A549 treated with CpdA at 1 μM for 4 hours (cell line): ENCODE data around the gene C10orf62. TPM values are rescaled to one million over a fixed set of nuclear protein-coding genes. Genes with fewer than 3 reads are reported as not detected.

Experiments
- total RNA-seq: library from RNA; stranded (reverse); fragments of 200-300 nt; extraction: Qiagen RNA extraction; gene quantifications from 5 replicates; pipeline ENCODE4 v1.2.3, GENCODE V29; 2022; ENCODE audit warnings: low read depth

Gene C10orf62, protein sequence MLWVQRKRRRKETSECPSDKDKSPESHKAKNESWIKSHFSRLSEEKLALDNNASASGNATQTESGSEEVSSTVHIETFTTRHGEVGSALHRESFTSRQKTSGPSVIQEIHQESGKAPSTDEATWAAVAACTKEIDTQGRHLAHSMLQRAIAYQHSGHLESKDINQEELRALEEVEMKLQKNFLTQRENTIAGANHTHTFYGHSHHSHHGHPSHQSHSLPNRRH
- 0.12 TPM in 1 of 5 replicates, not detected in the others for total RNA-seq

GRCh38 chr10:97589479-97589878, at the start of gene C10orf62:
Gene C10orf62 (plus strand): TSS chr10:97589721. CDS start chr10:97589898, 177 bp downstream.

GRCh38 chr10:97572214-97572989, 17.1 kb upstream of the C10orf62 start, which contains the start of gene ANKRD2:
Gene ANKRD2 (plus strand): TSS chr10:97572779. CDS start chr10:97572789, 10 bp downstream.

DNA sequence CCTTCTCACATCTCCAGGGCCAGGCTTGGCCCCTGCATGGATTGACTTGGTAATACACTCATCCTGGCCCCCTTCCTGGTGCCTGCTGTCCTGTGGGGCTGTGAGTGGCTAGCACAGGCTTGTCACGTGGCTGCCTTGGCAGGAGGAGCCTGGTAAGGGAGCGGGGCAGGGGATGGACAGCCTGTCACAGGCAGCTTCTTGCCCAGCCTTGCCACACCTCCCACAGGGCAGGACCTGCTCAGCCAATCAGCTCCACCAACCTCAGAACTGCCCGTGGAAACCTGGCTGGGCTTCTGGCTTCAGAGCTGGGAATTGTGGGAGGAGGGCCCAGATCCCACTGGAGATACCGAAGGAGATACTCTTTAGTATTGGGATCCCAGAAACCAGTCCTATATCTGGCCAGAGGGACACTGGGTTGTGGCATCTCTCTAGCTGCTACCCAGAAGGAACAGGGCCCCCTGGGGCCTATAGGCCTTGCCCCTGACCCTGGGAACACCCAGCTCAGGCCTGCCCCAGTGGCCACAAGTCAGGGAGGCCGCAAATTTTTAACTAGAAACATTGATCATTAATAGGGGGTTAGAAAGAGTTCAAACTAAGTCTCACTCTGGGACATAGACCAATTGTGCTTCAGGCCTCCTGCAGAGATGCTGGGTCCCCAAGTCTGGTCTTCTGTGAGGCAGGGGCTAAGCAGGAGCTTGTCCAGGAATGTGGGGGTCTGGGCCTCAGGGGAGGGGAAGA, 5.3 kb upstream of the C10orf62 start, which contains the start of gene HOGA1:
HOGA1 (plus strand) TSS at position 330 of the 738 bp plus-strand sequence; CDS start at position 645, 315 bp downstream.

DNA sequence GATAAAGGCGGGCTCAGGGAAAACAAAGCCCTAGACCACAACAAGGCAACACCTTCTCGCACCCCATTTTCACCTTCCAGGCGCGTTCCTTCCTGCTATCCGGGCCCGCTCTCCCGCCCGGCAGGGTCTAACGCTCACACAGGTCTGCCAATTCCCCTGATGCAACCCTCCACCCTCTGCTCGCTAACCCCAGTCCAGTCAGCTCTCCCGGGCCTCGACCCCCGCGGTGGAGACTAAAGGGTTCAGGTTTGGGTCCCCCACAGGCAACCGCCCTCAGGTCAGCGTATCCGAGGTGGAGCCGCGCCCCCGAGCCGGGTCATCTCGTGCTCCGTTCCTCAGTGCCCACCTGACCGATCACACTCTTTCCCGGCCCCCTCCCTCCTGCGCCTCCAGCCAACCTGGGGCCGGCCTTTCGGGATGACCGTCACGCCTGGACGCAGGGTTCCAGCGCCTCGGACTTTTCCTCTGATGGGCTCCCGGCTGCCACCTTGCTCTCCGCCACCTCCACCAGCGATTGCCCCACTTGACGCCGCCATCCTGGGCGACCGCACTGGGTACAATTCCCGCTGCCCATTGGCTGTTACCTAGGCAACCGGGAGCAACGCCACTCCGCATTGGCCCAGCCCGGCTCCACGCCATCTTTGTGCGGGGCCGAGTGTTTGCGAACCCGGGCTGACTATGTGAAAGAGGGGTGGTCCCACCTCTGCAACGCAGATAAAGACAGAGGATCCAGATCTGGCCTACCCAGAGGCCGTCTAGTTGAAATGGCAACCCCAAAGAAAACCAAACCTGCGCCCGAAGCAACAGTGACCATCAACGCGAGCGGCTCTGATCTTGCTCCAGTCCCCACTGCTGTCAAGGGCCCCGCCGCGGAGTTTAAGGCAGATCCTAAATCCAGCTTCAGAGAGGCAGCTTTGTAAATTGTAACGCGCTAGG, 43.7 kb downstream of the C10orf62 start, which contains the start of gene MORN4:
MORN4 (minus strand) TSS at position 552 of the 936 bp plus-strand sequence. CDS start 13,847 bp downstream, outside the sequence.

DNA sequence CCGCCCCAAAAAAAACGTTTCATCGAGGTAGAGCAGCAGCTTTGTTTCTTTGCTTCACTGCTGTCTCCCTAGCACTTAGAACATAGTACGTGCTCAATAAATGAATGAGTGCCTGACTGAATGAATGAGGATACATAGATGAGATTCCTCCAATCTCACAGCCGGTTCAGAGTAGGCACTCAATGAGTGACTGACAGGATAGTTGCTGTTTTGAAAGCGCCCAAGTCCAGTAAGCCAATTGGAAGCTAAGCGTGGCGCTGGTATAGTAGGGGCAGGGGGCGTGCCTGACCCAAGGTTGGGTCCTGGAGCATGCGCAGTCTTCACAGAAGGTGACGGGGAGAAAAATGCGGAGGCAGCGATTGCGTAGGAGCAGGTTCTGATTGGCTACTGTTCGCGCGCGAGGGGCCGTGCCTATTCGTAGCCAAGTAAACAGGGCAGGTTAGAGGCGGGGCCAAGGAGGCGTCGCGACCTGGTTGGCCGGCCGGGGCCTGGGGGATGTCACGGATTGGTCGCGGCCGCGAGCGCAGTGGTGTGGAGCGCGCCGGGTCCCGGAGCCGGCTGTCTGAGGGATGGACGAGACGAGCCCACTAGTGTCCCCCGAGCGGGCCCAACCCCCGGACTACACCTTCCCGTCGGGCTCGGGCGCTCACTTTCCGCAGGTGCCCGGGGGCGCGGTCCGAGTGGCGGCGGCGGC, 50.8 kb downstream of the C10orf62 start, which contains the start of gene PI4K2A:
PI4K2A (plus strand) TSS at position 498 of the 694 bp plus-strand sequence; CDS start at position 570, 72 bp downstream.

Other genes with a start within 250 kb of the C10orf62 start
- gene RRP12, start 188.4 kb upstream of the C10orf62 start, total RNA-seq = 54.6 to 69.6 TPM (median 63.0 TPM) in 5 replicates
- 576 to 660 TPM (median 632 TPM) in 5 replicates for gene PGAM1, start 163.5 kb upstream of the C10orf62 start, total RNA-seq
- gene EXOSC1, start 143.7 kb upstream of the C10orf62 start, total RNA-seq = 49.4 to 60.0 TPM (median 57.8 TPM) in 5 replicates
- gene ZDHHC16, start 143.5 kb upstream of the C10orf62 start, total RNA-seq = 40.5 to 54.5 TPM (median 52.8 TPM) in 5 replicates
- gene MMS19, start 91.3 kb upstream of the C10orf62 start, total RNA-seq = 43.9 to 50.0 TPM (median 45.7 TPM) in 5 replicates
- 12.0 to 19.6 TPM (median 19.1 TPM) in 5 replicates for gene UBTD1, start 90.8 kb upstream of the C10orf62 start, total RNA-seq
- gene ANKRD2, start 16.9 kb upstream of the C10orf62 start, total RNA-seq = 2.5 to 4.8 TPM (median 4.0 TPM) in 5 replicates
- 0.81 to 2.0 TPM (median 1.3 TPM) in 5 replicates for gene HOGA1, start 5.3 kb upstream of the C10orf62 start, total RNA-seq
- gene MORN4, start 43.8 kb downstream of the C10orf62 start, total RNA-seq = 3.7 to 9.1 TPM (median 7.8 TPM) in 5 replicates
- 25.8 to 31.9 TPM (median 30.9 TPM) in 5 replicates for gene PI4K2A, start 51.0 kb downstream of the C10orf62 start, total RNA-seq
- gene AVPI1, start 97.5 kb downstream of the C10orf62 start, total RNA-seq = 62.7 to 115 TPM (median 89.2 TPM) in 5 replicates
- gene MARVELD1, start 124.0 kb downstream of the C10orf62 start, total RNA-seq = 34.9 to 44.0 TPM (median 37.7 TPM) in 5 replicates
- 20.9 to 25.1 TPM (median 23.4 TPM) in 5 replicates for gene ZFYVE27, start 147.4 kb downstream of the C10orf62 start, total RNA-seq
- 1.2 to 3.0 TPM (median 2.4 TPM) in 5 replicates for gene SFRP5, start 182.3 kb downstream of the C10orf62 start, total RNA-seq